Measurements from ENCODE around the gene WEE1. TPM values are rescaled to one million over a fixed set of nuclear protein-coding genes. Genes with fewer than 3 reads are reported as not detected.
A peak's percentile ranks its signal among the peaks of the same experiment; 100 is the strongest.

Gene WEE1
- total RNA-seq, 1 experiment from 2014 or later = 32.2 TPM

DNA sequence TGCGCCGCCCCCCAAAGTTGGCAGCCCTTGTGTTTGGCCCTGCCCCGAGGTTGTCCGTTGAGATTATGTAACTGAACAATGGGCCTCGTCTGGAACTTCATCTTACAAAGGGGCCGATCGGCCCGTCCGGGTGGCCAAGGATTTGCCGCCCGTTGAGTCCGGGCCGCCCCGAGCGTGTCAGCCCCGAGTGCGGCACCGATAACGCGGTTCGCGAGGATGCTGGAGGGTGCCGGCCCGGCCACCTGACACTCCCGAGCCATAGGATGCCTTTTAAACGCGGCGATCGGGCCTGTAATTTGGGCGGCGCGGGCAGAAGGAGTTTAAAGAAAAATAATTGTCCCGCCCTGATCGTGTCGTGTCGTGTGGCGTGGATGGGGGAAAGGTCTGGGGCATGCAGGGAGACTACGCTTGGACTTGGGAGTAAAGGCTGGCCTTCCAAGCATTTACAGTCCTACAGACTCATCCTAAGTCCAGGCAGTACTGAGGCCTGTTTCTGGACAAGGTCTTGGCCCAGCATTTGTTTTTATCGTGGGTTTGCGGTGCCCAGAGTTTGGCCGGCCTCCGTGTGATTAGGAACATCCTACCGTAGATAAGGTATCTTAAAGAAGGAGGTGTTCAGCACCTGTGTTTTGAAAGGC is 1.3 kb downstream of the WEE1 start:
- intact Hi-C loops (cut with micrococcal nuclease; ENCODE audit: unreplicated experiment) = loop anchor here (1.0 to 5.0 kb wide), 3 partner anchors 27 to 67 kb away; no protein-coding TSS in a partner anchor

DNA sequence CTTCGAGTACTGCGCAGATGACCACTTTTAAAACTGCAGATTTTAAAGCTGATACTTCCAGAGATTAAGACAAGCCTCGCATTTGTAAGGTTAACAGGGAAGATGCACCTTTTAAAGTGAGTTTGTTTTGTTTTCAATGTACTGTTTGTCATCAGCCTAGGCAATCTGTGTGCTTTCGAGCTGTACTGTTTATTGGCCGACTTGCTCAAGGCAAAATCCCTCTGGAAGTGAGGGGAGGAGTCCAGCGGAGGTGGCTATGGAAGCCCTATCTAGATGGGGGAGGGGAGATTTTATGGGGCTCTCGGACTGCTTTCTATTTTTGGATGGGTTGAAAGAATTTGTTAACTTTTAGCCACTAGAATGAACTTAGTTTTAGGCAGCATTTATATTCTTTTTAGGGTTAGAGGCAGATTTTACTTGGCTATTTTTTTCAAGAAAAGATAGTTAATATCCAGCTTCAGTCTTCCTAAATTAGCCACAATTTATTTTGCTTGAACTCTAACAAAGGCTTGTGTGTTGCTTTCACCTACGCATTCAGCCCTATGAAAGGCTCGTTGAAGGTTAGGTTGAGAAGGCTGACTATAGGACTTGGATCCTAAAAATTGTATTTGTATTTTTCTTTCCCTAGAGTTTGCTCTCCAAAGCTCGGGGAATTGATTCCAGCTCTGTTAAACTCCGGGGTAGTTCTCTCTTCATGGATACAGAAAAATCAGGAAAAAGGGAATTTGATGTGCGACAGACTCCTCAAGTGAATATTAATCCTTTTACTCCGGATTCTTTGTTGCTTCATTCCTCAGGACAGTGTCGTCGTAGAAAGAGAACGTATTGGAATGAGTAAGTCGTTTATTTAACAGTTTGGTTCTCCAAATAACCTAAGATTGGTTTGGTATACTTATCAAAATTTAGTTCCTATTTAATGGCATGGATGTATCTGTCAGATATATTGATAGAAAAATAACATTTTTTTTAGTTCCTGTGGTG is 2.1 kb downstream of the WEE1 start:
- peak overlapping the region; percentile 96 for H3K4me2 ChIP-seq
- H3K4me1 ChIP-seq (replicated peaks; ENCODE audit: insufficient read depth) = peaks cover 30% of the 10 kb centered on the region
- DNase-seq = peak; percentile 46 to 61
- peaks cover 60% of the 10 kb centered on the region for H3K79me2 ChIP-seq (ENCODE audit: low read depth)
- H3K36me3 ChIP-seq (ENCODE audit: low read depth) = peaks cover 33% of the 10 kb centered on the region
- no peak overlapping the region for H2AFZ ChIP-seq
- intact Hi-C loops (cut with micrococcal nuclease; ENCODE audit: unreplicated experiment) = loop anchor here (1.0 kb wide), 1 partner anchor 40 kb away; no protein-coding TSS in a partner anchor
- H3K9me3 ChIP-seq (ENCODE audit: insufficient read depth, low read depth) = no peaks in the 10 kb centered on the region
- POLR2A ChIA-PET (ENCODE audit: unreplicated experiment) = interaction anchor here (0.6 to 0.7 kb wide), 3 partner anchors 26 to 115 kb away, joined by 3 to 5 read pairs (median 3); partner anchors contain the start of gene ZNF143
- no peaks in the 10 kb centered on the region for H3K9me2 ChIP-seq (ENCODE audit: insufficient read depth)
- peaks cover 5% of the 10 kb centered on the region; the same call in 1 of the 2 replicates for H4K20me1 ChIP-seq (ENCODE audit: insufficient read depth)
- BruUV-seq (replicated peaks) = no TSS peak
- peak overlapping the region; percentile 80 for H3K27ac ChIP-seq
- no peaks in the 10 kb centered on the region for H3K27me3 ChIP-seq (ENCODE audit: insufficient read depth, low read depth)
- peaks cover 20% of the 10 kb centered on the region for H3F3A ChIP-seq (ENCODE audit: insufficient read depth, low read depth)
- CTCF ChIA-PET = interaction anchor here (1.0 kb wide), 1 partner anchor 40 kb away, joined by 5 read pairs; no protein-coding TSS in a partner anchor
- peak overlapping the region; percentile 87 for H3K4me3 ChIP-seq
- TF ChIP-seq, protein P1, sequence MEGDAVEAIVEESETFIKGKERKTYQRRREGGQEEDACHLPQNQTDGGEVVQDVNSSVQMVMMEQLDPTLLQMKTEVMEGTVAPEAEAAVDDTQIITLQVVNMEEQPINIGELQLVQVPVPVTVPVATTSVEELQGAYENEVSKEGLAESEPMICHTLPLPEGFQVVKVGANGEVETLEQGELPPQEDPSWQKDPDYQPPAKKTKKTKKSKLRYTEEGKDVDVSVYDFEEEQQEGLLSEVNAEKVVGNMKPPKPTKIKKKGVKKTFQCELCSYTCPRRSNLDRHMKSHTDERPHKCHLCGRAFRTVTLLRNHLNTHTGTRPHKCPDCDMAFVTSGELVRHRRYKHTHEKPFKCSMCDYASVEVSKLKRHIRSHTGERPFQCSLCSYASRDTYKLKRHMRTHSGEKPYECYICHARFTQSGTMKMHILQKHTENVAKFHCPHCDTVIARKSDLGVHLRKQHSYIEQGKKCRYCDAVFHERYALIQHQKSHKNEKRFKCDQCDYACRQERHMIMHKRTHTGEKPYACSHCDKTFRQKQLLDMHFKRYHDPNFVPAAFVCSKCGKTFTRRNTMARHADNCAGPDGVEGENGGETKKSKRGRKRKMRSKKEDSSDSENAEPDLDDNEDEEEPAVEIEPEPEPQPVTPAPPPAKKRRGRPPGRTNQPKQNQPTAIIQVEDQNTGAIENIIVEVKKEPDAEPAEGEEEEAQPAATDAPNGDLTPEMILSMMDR (conservative IDR thresholded peaks at IDR 0.05) = no peak
- TF ChIP-seq EZH2 (IDR thresholded peaks at IDR 0.05; ENCODE audit: low read depth) = no peak

More for the DNA sequence above, 1.3 kb downstream of the WEE1 start:
- BruUV-seq (replicated peaks) = TSS peak; percentile 42
- peaks cover 32% of the 10 kb centered on the region for H3K36me3 ChIP-seq (ENCODE audit: low read depth)
- no peaks in the 10 kb centered on the region for H3K27me3 ChIP-seq (ENCODE audit: insufficient read depth, low read depth)
- no peak for DNase-seq
- H3K79me2 ChIP-seq (ENCODE audit: low read depth) = peaks cover 58% of the 10 kb centered on the region
- H3K4me2 ChIP-seq = peak overlapping the region; percentile 96
- CTCF ChIA-PET = no interaction called here
- H3K4me1 ChIP-seq (replicated peaks; ENCODE audit: insufficient read depth) = peaks cover 38% of the 10 kb centered on the region
- no peak for TF ChIP-seq EZH2 (IDR thresholded peaks at IDR 0.05; ENCODE audit: low read depth)
- TF ChIP-seq, protein P1 (conservative IDR thresholded peaks at IDR 0.05) = no peak
- POLR2A ChIA-PET (ENCODE audit: unreplicated experiment) = interaction anchor here (0.7 kb wide), 1 partner anchor 68 kb away, joined by 8 read pairs; no protein-coding TSS in a partner anchor
- no peaks in the 10 kb centered on the region for H3K9me3 ChIP-seq (ENCODE audit: insufficient read depth, low read depth)
- peaks cover 28% of the 10 kb centered on the region for H3F3A ChIP-seq (ENCODE audit: insufficient read depth, low read depth)
- peak overlapping the region; percentile 87 for H3K4me3 ChIP-seq
- H2AFZ ChIP-seq = no peak overlapping the region
- no peaks in the 10 kb centered on the region for H3K9me2 ChIP-seq (ENCODE audit: insufficient read depth)
- H3K27ac ChIP-seq = peak overlapping the region; percentile 80
- peaks cover 5% of the 10 kb centered on the region; the same call in 1 of the 2 replicates for H4K20me1 ChIP-seq (ENCODE audit: insufficient read depth)
